Measurements from ENCODE around the gene SIL1. TPM values are rescaled to one million over a fixed set of nuclear protein-coding genes. Genes with fewer than 3 reads are reported as not detected.
A peak's percentile ranks its signal among the peaks of the same experiment; 100 is the strongest.

SIL1 gene
- total RNA-seq, 2 donors from 2014 or later = 17.2 to 20.2 TPM

GRCh38 chr5:138955013-138955660 is 243.0 kb downstream of the SIL1 start:
- H3K27ac ChIP-seq (ENCODE audit: low read depth, low read length) = no peak overlapping the region
- Mint-ChIP-seq H3K27me3 (ENCODE audit: insufficient read depth) (no peaks in the 10 kb centered on the region), H3K4me3 (no peak overlapping the region), H3K36me3 (ENCODE audit: low read depth) (no peaks in the 10 kb centered on the region), H3K9me3 (no peaks in the 10 kb centered on the region), H3K4me1 (peaks cover 22% of the 10 kb centered on the region), H3K27ac (no peak overlapping the region)
- H3K9me3 ChIP-seq (ENCODE audit: control insufficient read depth, low read length) = no peaks in the 10 kb centered on the region
- no peak for TF ChIP-seq CTCF (conservative IDR thresholded peaks at IDR 0.05)
- WGBS, 2 experiments (ENCODE audit: insufficient coverage in 1 of 2, insufficient read length in 1 of 2) = 85 to 89% methylated on average over 11 to 12 of the region's 12 CpGs
- no peak for DNase-seq
- no peak overlapping the region for H3K4me3 ChIP-seq (ENCODE audit: low read length)
- no peaks in the 10 kb centered on the region for H3K27me3 ChIP-seq (ENCODE audit: control insufficient read depth, insufficient read depth, low read length, poor library complexity, severe bottlenecking)
- H3K4me1 ChIP-seq (ENCODE audit: control insufficient read depth, insufficient read depth, low read length) = peaks cover 16% of the 10 kb centered on the region
- no peaks in the 10 kb centered on the region for H3K36me3 ChIP-seq (ENCODE audit: control insufficient read depth, insufficient read depth, low read length)
- H3K9ac ChIP-seq (ENCODE audit: extremely low read depth, low read length, poor library complexity, severe bottlenecking) = no peak overlapping the region

GRCh38 chr5:138954257-138955012 is 243.7 kb downstream of the SIL1 start:
- no peaks in the 10 kb centered on the region for H3K27me3 Mint-ChIP-seq (ENCODE audit: insufficient read depth)
- H3K4me1 ChIP-seq (ENCODE audit: control insufficient read depth, insufficient read depth, low read length) = peaks cover 16% of the 10 kb centered on the region
- no peaks in the 10 kb centered on the region for H3K36me3 Mint-ChIP-seq (ENCODE audit: low read depth)
- H3K27ac ChIP-seq (ENCODE audit: low read depth, low read length) = no peak overlapping the region
- no peak overlapping the region for H3K9ac ChIP-seq (ENCODE audit: extremely low read depth, low read length, poor library complexity, severe bottlenecking)
- H3K27ac Mint-ChIP-seq = no peak overlapping the region
- no peaks in the 10 kb centered on the region for H3K36me3 ChIP-seq (ENCODE audit: control insufficient read depth, insufficient read depth, low read length)
- no peaks in the 10 kb centered on the region for H3K27me3 ChIP-seq (ENCODE audit: control insufficient read depth, insufficient read depth, low read length, poor library complexity, severe bottlenecking)
- WGBS, 2 experiments (ENCODE audit: insufficient coverage in 1 of 2, insufficient read length in 1 of 2) = 88 to 92% methylated on average over 4 of the region's 4 CpGs
- no peaks in the 10 kb centered on the region for H3K9me3 ChIP-seq (ENCODE audit: control insufficient read depth, low read length)
- H3K4me3 Mint-ChIP-seq = no peak overlapping the region
- DNase-seq = peak; percentile 42
- H3K9me3 Mint-ChIP-seq = no peaks in the 10 kb centered on the region
- no peak for TF ChIP-seq CTCF (conservative IDR thresholded peaks at IDR 0.05)
- peaks cover 22% of the 10 kb centered on the region for H3K4me1 Mint-ChIP-seq
- no peak overlapping the region for H3K4me3 ChIP-seq (ENCODE audit: low read length)

GRCh38 chr5:138953387-138954256 is 244.5 kb downstream of the SIL1 start:
- Mint-ChIP-seq H3K4me1 (peaks cover 26% of the 10 kb centered on the region), H3K9me3 (no peaks in the 10 kb centered on the region), H3K4me3 (no peak overlapping the region), H3K36me3 (ENCODE audit: low read depth) (no peaks in the 10 kb centered on the region), H3K27ac (no peak overlapping the region), H3K27me3 (ENCODE audit: insufficient read depth) (no peaks in the 10 kb centered on the region)
- H3K9me3 ChIP-seq (ENCODE audit: control insufficient read depth, low read length) = no peaks in the 10 kb centered on the region
- WGBS, 2 experiments (ENCODE audit: insufficient coverage in 1 of 2, insufficient read length in 1 of 2) = 86 to 87% methylated on average over 9 to 14 of the region's 14 CpGs
- no peak overlapping the region for H3K4me3 ChIP-seq (ENCODE audit: low read length)
- H3K4me1 ChIP-seq (ENCODE audit: control insufficient read depth, insufficient read depth, low read length) = peaks cover 21% of the 10 kb centered on the region
- TF ChIP-seq CTCF (conservative IDR thresholded peaks at IDR 0.05) = no peak
- H3K27me3 ChIP-seq (ENCODE audit: control insufficient read depth, insufficient read depth, low read length, poor library complexity, severe bottlenecking) = no peaks in the 10 kb centered on the region
- peak overlapping the region; percentile 44 for H3K27ac ChIP-seq (ENCODE audit: low read depth, low read length)
- H3K9ac ChIP-seq (ENCODE audit: extremely low read depth, low read length, poor library complexity, severe bottlenecking) = no peak overlapping the region
- no peak for DNase-seq
- H3K36me3 ChIP-seq (ENCODE audit: control insufficient read depth, insufficient read depth, low read length) = no peaks in the 10 kb centered on the region

Data from endodermal cell (in vitro differentiated cells).